Peyer's patch (tissue), 4 donors: ENCODE measurements around the gene LEMD2.

ENCODE experiments used
- CTCF ChIP-seq, 6 experiments: fragments of 450-650 bp in 4 of 6; fragments of 200-600 bp in 2 of 6; sonication (generic) in 1 of 6; IDR thresholded peaks; one replicate each; pipeline ENCODE4 v1.5.1; 2017 to 2019; ENCODE audit warnings: antibody characterized with exemption in 6 of 6, mild to moderate bottlenecking in 3 of 6, moderate library complexity in 1 of 6
- POLR2A ChIP-seq, 2 donors: fragments of 450-650 bp; IDR thresholded peaks; one replicate each; pipeline ENCODE4 v1.5.1; 2017; ENCODE audit warnings: antibody characterized with exemption in 2 of 2, mild to moderate bottlenecking in 2 of 2, moderate library complexity in 2 of 2

GRCh38 chr6:33751771-33752645 is 36.9 kb downstream of the LEMD2 start:
- peak in 1 of 6 experiments; percentile 9 for TF ChIP-seq CTCF (IDR thresholded peaks at IDR 0.05)
- TF ChIP-seq POLR2A (IDR thresholded peaks at IDR 0.05) = no peak
